Loucy (cell line): ENCODE data around the gene CDCP1.

Experiments used
- H2AFZ ChIP-seq: fragments of 200-600 bp; sonication (generic); 2 replicates; pipeline ENCODE4 v1.6.0; 2016; ENCODE audit warnings: antibody characterized with exemption, mild to moderate bottlenecking, low read length, moderate library complexity
- H3F3A ChIP-seq: fragments of 200-600 bp; 2 replicates; pipeline ENCODE4 v1.6.0; 2016; ENCODE audit warnings: antibody characterized with exemption, low read depth, mild to moderate bottlenecking
- H3K27me3 ChIP-seq: fragments of 200-600 bp; sonication (generic); 2 replicates; pipeline ENCODE4 v1.6.1; 2014; ENCODE audit warnings: low read length, mild to moderate bottlenecking; ENCODE audit not compliant: insufficient read depth, poor library complexity, severe bottlenecking
- H3K36me3 ChIP-seq: fragments of 200-600 bp; sonication (generic); 2 replicates; pipeline ENCODE4 v1.6.1; 2016; ENCODE audit warnings: low read length; ENCODE audit not compliant: insufficient read depth
- H3K4me1 ChIP-seq: fragments of 200-600 bp; sonication (generic); 2 replicates; pipeline ENCODE4 v1.5.1; 2014; ENCODE audit warnings: low read length, mild to moderate bottlenecking; ENCODE audit not compliant: insufficient read depth, poor library complexity, severe bottlenecking
- H3K4me2 ChIP-seq: fragments of 200-600 bp; sonication (generic); 2 replicates; pipeline ENCODE4 v1.6.0; 2014; ENCODE audit warnings: antibody characterized with exemption, low read length, low read depth, mild to moderate bottlenecking; ENCODE audit not compliant: poor library complexity, severe bottlenecking
- H3K4me3 ChIP-seq: fragments of 200-600 bp; sonication (generic); 2 replicates; pipeline ENCODE4 v1.5.1; 2014; ENCODE audit warnings: low read length, mild to moderate bottlenecking, mixed read lengths; ENCODE audit not compliant: poor library complexity, severe bottlenecking
- H3K79me2 ChIP-seq: fragments of 200-600 bp; sonication (generic); 2 replicates; pipeline ENCODE4 v1.6.1; 2014; ENCODE audit warnings: low read length; ENCODE audit not compliant: insufficient read depth
- H3K9ac ChIP-seq: fragments of 200-600 bp; sonication (generic); 2 replicates; pipeline ENCODE4 v1.6.0; 2014; ENCODE audit warnings: mild to moderate bottlenecking, low read depth, low read length, moderate library complexity; ENCODE audit not compliant: poor library complexity, severe bottlenecking
- H3K9me2 ChIP-seq: fragments of 200-600 bp; sonication (generic); replicated peaks from 2 replicates; pipeline ENCODE4 v1.6.1; 2016; ENCODE audit warnings: low read depth, low read length, mixed read lengths
- H3K9me3 ChIP-seq: fragments of 200-600 bp; sonication (generic); 2 replicates; pipeline ENCODE4 v1.6.1; 2014; ENCODE audit warnings: mild to moderate bottlenecking, antibody characterized with exemption, low read length, low read depth; ENCODE audit not compliant: insufficient read depth
- H4K20me1 ChIP-seq: fragments of 200-600 bp; sonication (generic); 2 replicates; pipeline ENCODE4 v1.6.0; 2014; ENCODE audit warnings: antibody characterized with exemption, low read length, mild to moderate bottlenecking; ENCODE audit not compliant: insufficient read depth, poor library complexity, severe bottlenecking
- CTCF ChIP-seq: fragments of 200-600 bp; sonication (generic); conservative IDR thresholded peaks from 2 replicates; pipeline ENCODE4 v1.5.1; 2014; ENCODE audit warnings: mild to moderate bottlenecking, antibody characterized with exemption, low read length
- EZH2phosphoT487 ChIP-seq: fragments of 200-600 bp; IDR thresholded peaks from 2 replicates; pipeline ENCODE4 v1.6.1; 2018; ENCODE audit warnings: antibody characterized with exemption, mild to moderate bottlenecking, moderate library complexity, borderline replicate concordance

CDCP1 gene

GRCh38 chr3:45084820-45085816 is 61.1 kb downstream of the CDCP1 start:
- no peak overlapping the region for H3K4me3 ChIP-seq
- H3F3A ChIP-seq = no peaks in the 10 kb centered on the region
- TF ChIP-seq CTCF (no peak), EZH2phosphoT487 (no peak)
- H3K36me3 ChIP-seq = no peaks in the 10 kb centered on the region
- H3K27me3 ChIP-seq = no peaks in the 10 kb centered on the region
- H3K4me2 ChIP-seq = no peak overlapping the region
- no peaks in the 10 kb centered on the region for H3K9me3 ChIP-seq
- no peaks in the 10 kb centered on the region for H3K9me2 ChIP-seq
- no peaks in the 10 kb centered on the region for H4K20me1 ChIP-seq
- no peak overlapping the region for H2AFZ ChIP-seq
- H3K4me1 ChIP-seq = peaks cover 7% of the 10 kb centered on the region
- no peak overlapping the region for H3K9ac ChIP-seq
- no peaks in the 10 kb centered on the region for H3K79me2 ChIP-seq

GRCh38 chr3:45084361-45084760 is 61.8 kb downstream of the CDCP1 start:
- no peak overlapping the region for H3K9ac ChIP-seq
- peaks cover 10% of the 10 kb centered on the region for H3K4me1 ChIP-seq
- H2AFZ ChIP-seq = no peak overlapping the region
- H3K4me2 ChIP-seq = no peak overlapping the region
- H3K9me3 ChIP-seq = no peaks in the 10 kb centered on the region
- no peaks in the 10 kb centered on the region for H3K9me2 ChIP-seq
- no peaks in the 10 kb centered on the region for H3K36me3 ChIP-seq
- no peaks in the 10 kb centered on the region for H3K79me2 ChIP-seq
- TF ChIP-seq CTCF (no peak), EZH2phosphoT487 (no peak)
- no peaks in the 10 kb centered on the region for H4K20me1 ChIP-seq
- no peaks in the 10 kb centered on the region for H3F3A ChIP-seq
- H3K27me3 ChIP-seq = no peaks in the 10 kb centered on the region
- no peak overlapping the region for H3K4me3 ChIP-seq

- H2AFZ ChIP-seq = no peak overlapping the region
- no peaks in the 10 kb centered on the region for H3K27me3 ChIP-seq
- no peaks in the 10 kb centered on the region for H3K79me2 ChIP-seq
- H3F3A ChIP-seq = no peaks in the 10 kb centered on the region
- H3K9me2 ChIP-seq = no peaks in the 10 kb centered on the region
- no peaks in the 10 kb centered on the region for H3K9me3 ChIP-seq
- H3K9ac ChIP-seq = no peak overlapping the region
- no peak overlapping the region for H3K4me2 ChIP-seq
- H3K36me3 ChIP-seq = no peaks in the 10 kb centered on the region
- TF ChIP-seq CTCF (no peak), EZH2phosphoT487 (no peak)
- H3K4me1 ChIP-seq = peaks cover 14% of the 10 kb centered on the region
- no peaks in the 10 kb centered on the region for H4K20me1 ChIP-seq
- no peak overlapping the region for H3K4me3 ChIP-seq
These were observed 63.2 kb downstream of the CDCP1 start for GRCh38 chr3:45083023-45083422.
